ENCODE data around the gene NFATC3. TPM values are rescaled to one million over a fixed set of nuclear protein-coding genes. Genes with fewer than 3 reads are reported as not detected.

The NFATC3 gene
- total RNA-seq, 2 experiments from 2014 or later = 146 to 159 TPM

DNA sequence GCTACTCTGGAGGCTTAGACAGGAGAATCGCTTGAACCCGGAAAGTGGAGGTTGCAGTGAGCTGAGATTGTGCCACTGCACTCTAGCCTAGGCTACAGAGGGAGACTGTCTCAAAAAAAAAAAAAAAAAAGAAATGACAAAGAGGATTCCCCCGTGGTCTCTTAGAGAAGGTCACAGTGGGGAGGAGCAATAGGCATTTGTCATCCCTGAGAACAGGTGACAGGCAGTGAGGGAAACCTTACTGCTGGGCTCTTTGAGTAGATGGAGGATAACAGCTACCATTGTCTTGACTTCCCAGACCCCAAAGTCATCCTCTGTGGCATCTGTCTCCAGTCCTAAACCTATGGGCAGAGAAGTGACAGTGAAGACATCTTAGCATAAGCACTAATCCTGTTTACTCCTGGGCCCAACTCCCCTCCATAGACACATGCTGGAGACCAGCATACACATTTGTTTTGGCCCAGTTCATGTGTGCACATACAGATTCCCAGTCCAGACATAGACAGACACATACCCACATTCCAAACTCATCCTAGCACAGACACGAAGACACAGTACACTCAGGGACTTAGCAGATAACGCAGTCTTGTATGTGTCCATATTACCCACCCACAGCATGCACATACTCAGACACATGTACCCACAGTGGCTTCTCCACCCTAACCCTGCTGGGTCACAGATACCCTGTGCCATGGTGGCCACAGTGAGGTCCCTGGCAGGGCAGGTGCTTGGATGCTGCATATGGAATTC is 148.1 kb downstream of the NFATC3 start:
- Mint-ChIP-seq H3K9me3 (no peaks in the 10 kb centered on the region), H3K36me3 (ENCODE audit: low read depth) (peaks cover 11% of the 10 kb centered on the region), H3K4me3 (no peak overlapping the region), H3K4me1 (peaks cover 36% of the 10 kb centered on the region), H3K27ac (no peak overlapping the region), H3K27me3 (peaks cover 8% of the 10 kb centered on the region)
- DNase-seq = no peak
- ChIA-PET CTCF (interaction anchor here (0.8 to 1.6 kb wide), 2 partner anchors 31 to 96 kb away, joined by 3 read pairs; partner anchors contain the start of gene SLC7A6), POLR2A (no interaction called here)

DNA sequence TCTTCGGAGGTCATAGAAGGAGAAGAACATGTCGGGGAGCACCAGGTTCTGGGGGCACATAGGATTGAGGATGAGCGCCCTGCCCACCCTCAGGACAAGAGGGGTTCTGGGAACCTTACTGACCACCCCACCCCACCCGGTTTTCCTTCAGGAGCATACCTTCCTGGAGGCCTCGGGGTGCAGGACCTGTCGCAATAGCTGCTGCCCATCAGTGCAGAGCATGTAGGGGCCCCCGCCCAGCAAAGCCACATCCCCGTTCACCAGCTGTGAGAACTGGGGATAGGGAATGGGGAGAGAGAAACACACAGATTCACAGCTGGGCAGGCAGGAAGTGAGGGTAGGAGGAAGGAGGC is 148.6 kb downstream of the NFATC3 start:
- Mint-ChIP-seq H3K9me3 (no peaks in the 10 kb centered on the region), H3K36me3 (ENCODE audit: low read depth) (peaks cover 8% of the 10 kb centered on the region), H3K4me3 (no peak overlapping the region), H3K27ac (peak overlapping the region; percentile 54), H3K27me3 (peaks cover 8% of the 10 kb centered on the region), H3K4me1 (peaks cover 35% of the 10 kb centered on the region)
- DNase-seq = no peak
- POLR2A ChIA-PET = interaction anchor here (0.6 kb wide), 1 partner anchor 51 kb away, joined by 3 read pairs; no protein-coding TSS in a partner anchor
- CTCF ChIA-PET = interaction anchor here (0.8 to 1.6 kb wide), 2 partner anchors 30 to 95 kb away, joined by 3 read pairs; partner anchors contain the start of gene SLC7A6

DNA sequence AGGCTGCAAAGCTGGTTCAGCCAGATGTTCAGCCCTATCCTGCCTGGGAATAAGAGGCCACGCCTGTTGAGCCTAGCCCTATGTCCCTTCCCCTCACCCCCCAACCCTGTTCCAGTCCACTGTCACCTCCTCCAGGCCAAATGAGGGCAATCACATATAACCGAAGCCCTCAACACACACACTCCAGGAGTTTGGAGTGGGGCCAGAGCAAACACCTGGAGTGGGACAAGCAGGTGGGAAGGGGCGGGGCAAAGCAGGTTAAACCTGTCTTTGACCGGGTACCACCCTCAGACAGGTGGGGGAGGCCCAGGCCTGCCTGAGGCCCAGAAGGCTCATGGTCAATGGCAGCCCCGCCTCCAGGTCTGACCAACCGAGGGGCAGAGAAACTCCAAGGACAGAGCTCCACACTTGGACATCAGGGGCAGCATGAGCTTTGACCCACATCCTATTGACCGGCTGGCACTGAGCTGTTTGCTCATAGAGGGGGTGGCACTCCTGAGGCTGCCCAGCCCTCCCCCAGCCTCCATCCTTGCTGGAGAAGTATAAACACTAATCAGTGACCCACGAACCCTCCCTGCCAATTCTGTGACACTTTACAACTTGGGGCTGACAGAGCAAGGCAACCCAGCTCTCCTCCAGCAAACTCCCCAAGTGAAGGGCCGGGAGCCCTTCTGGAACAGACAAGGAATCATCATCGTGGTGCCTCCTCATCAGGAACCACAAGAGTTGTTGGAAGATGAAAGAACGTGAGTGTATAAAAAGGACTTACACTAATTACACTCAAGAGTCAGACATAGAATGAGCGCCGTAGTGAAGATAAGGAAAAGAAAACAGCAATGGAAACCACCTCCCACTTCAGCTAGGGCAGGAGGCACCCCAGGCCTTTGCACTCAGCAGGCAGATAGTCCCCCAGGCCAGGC is 149.3 kb downstream of the NFATC3 start:
- no peak overlapping the region for H3K4me3 Mint-ChIP-seq
- POLR2A ChIA-PET = interaction anchor here (0.6 kb wide), 1 partner anchor 50 kb away, joined by 3 read pairs; no protein-coding TSS in a partner anchor

DNA sequence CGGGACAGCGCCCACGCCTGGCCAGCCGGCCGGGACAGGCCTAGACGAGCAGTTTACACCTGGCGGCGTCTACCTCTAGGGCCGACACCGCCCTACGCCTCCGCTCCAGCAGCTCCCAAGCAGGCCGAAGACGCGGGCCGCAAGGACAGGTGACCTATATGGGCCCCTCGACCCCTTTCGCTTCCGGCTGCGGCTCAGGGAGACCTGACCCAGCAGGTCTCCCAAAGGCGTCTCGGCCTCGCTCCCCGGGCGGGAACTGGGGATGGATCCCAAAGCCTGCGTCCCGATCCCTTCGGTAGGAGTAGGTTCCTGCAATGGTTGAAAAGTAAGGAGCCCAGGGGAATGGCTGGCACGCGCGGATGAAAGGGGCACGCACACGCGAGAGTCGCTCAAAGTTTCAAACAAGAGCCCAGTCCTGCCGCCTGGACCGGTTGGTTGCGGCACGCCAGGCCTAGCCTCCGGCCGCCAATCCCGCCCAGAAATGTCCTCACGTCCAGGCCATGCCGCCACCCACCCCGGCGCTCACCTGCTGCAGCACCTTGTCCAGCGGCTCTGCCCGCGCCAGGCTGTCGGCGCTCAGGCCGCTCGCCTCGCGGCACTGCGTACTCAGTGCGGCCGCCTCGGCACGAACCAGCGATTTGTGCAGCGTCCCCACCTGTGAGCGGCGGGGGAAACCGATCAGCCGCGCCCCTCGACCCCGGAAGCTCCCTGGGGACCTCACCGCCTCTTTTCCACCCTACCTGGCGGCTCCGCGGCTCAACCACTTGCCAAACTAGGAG is 150.1 kb downstream of the NFATC3 start:
- no peak overlapping the region for H3K4me3 Mint-ChIP-seq
- ChIA-PET CTCF (no interaction called here), POLR2A (interaction anchor here (0.6 kb wide), 1 partner anchor 70 kb away, joined by 3 read pairs; no protein-coding TSS in a partner anchor)
- H3K36me3 Mint-ChIP-seq (ENCODE audit: low read depth) = no peaks in the 10 kb centered on the region
- no peak overlapping the region for H3K27ac Mint-ChIP-seq
- no peak for DNase-seq
- H3K27me3 Mint-ChIP-seq = peaks cover 8% of the 10 kb centered on the region
- no peaks in the 10 kb centered on the region for H3K9me3 Mint-ChIP-seq
- peaks cover 35% of the 10 kb centered on the region for H3K4me1 Mint-ChIP-seq

More for the DNA sequence above, 149.3 kb downstream of the NFATC3 start:
- Mint-ChIP-seq H3K4me1 (peaks cover 32% of the 10 kb centered on the region), H3K27ac (peak overlapping the region; percentile 60), H3K36me3 (ENCODE audit: low read depth) (peaks cover 2% of the 10 kb centered on the region), H3K9me3 (no peaks in the 10 kb centered on the region), H3K27me3 (peaks cover 8% of the 10 kb centered on the region)
- DNase-seq = no peak
- CTCF ChIA-PET = interaction anchor here (1.6 kb wide), 1 partner anchor 95 kb away, joined by 3 read pairs; no protein-coding TSS in a partner anchor

DNA sequence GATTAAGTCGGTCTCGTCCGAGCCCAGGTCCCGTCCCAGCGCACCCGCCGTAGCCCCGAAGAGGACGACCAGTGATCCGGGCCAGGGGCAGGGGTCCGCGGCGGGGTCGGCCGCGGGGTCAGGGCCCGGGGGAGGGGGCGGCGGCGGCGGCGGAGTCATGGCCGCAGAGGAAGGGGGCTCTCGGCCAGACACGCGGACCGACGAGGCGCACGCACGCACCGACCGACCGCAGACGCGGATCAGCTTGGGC is 150.6 kb downstream of the NFATC3 start, which contains the start of gene ESRP2:
Gene ESRP2, minus strand, starts transcription at position 241 of the 250 bp plus-strand sequence. Its CDS starts 82 bp downstream, at position 159.
- CTCF ChIA-PET = no interaction called here
- Mint-ChIP-seq H3K27ac (peak within 1 kb of the TSS; percentile 72), H3K27me3 (peaks cover 8% of the 10 kb centered on the region), H3K4me1 (peaks cover 35% of the 10 kb centered on the region), H3K4me3 (peak within 1 kb of the TSS; percentile 94), H3K9me3 (no peaks in the 10 kb centered on the region), H3K36me3 (ENCODE audit: low read depth) (no peaks in the 10 kb centered on the region)
- POLR2A ChIA-PET = interaction anchor here (0.6 kb wide), 1 partner anchor 71 kb away, joined by 3 read pairs; no protein-coding TSS in a partner anchor
- no peak for DNase-seq

DNA sequence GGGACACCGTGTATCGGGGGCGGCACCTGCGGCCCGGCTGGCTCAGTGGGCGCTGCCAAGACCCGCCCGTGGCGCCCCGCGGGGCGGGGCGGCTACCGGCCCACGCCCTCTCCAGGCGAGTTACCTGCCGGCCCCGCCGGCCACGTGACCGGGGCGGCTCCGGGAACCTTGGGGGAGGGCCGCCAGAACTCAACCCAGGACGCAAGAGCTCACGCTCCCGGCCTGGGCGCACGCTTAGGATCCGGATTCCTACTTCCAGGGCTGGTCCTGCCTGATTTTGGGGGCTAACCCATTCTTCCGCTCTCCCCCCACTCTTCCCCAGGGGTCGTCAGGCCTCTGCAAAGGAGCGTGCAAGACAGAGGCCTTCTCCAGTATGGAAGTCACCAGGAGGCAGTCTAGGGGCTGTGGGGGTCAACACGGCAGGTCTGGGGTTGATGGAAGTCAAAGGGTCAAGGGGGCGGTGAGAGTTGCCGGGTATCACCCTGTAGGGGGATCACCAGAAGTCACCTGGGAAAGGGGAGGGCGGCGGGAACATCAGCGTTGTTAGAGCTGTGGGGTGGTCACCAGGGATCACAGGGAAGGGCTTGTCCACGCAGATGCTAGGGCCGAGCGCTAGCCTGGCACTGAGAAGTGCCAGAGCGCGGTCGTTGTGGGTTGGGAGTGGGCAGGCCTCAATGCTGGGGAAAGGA is 151.1 kb downstream of the NFATC3 start:
- Mint-ChIP-seq H3K4me3 (peak overlapping the region; percentile 94), H3K27me3 (peaks cover 8% of the 10 kb centered on the region), H3K36me3 (ENCODE audit: low read depth) (no peaks in the 10 kb centered on the region), H3K9me3 (no peaks in the 10 kb centered on the region), H3K27ac (peak overlapping the region; percentile 72), H3K4me1 (peaks cover 35% of the 10 kb centered on the region)
- CTCF ChIA-PET = interaction anchor here (0.9 to 1.5 kb wide), 4 partner anchors 16 to 274 kb away, joined by 3 to 10 read pairs (median 4); no protein-coding TSS in a partner anchor
- DNase-seq = peak; percentile 32
- POLR2A ChIA-PET = interaction anchor here (1.1 kb wide), 1 partner anchor 151 kb away, joined by 3 read pairs; the partner anchor contains the start of gene NFATC3

DNA sequence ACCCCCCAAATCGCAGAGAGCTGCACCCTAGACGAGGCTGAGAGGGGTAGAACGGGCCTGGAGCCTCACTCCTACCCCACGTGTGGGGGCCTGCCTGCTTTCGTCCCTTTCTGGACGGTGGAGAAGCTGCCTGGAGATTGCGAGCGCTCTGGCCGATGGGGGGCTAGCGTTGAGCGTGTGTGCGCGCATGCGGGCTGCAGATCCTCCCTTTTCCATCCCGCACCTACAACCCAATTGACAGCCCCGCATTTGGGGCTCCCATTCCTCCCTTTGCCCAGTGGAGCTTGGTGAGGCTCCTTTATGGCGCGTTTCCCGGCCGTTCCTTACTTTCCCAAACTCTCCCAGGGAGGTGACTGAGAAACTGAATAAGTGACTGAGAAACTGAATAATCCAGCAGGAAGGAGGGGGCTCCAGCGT is 151.7 kb downstream of the NFATC3 start:
- H3K36me3 Mint-ChIP-seq (ENCODE audit: low read depth) = no peaks in the 10 kb centered on the region
- H3K27me3 Mint-ChIP-seq = peaks cover 8% of the 10 kb centered on the region
- no peaks in the 10 kb centered on the region for H3K9me3 Mint-ChIP-seq
- H3K4me1 Mint-ChIP-seq = peaks cover 35% of the 10 kb centered on the region
- peak overlapping the region; percentile 94 for H3K4me3 Mint-ChIP-seq
- POLR2A ChIA-PET = interaction anchor here (1.1 kb wide), 1 partner anchor 152 kb away, joined by 3 read pairs; the partner anchor contains the start of gene NFATC3
- CTCF ChIA-PET = interaction anchor here (0.9 to 1.5 kb wide), 4 partner anchors 15 to 274 kb away, joined by 3 to 10 read pairs (median 4); no protein-coding TSS in a partner anchor
- H3K27ac Mint-ChIP-seq = peak overlapping the region; percentile 67
- DNase-seq = no peak

DNA sequence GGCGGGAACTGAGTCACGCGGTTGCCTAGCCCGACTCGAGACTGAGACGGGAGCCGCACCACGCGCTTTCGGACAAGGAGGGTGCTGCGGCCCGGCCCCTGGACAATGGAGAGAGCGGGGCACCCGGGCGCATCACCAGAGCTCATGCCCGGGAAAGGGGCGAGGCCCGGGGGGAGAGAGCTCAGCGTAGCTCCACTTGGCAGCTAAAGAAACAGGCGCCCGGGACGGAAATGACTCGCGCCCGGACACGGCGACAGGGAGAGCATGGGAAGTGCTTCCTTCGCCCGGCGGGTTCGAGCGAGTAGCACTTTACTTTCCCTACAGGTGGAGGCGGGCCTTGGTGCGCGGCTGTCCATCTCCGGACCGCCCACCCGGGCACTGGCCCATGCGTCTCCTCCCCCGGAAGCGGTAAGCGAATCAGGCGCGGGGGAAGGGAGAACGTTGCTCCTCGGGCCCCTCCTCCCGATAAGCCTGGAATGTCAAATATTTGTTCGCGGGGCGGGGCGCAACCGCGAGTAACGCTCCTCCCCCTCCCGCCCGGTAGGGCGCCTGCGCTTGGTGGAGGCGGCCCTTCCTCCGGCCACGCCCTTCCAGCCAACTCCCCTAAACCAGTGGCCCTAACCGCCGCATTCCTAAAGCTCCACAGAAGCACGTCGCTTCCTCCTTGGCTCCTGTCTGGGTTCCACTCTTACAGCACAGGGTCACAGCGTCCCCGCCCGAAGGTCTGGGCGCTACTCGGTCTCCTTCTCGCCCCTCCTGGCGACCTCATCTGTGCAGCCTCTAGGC is 152.3 kb downstream of the NFATC3 start:
- H3K27ac Mint-ChIP-seq = peak overlapping the region; percentile 92
- peaks cover 35% of the 10 kb centered on the region for H3K4me1 Mint-ChIP-seq
- CTCF ChIA-PET = interaction anchor here (0.6 to 1.5 kb wide), 8 partner anchors 15 to 273 kb away, joined by 3 to 10 read pairs (median 3); partner anchors contain the start of gene SLC7A6
- DNase-seq = peak; percentile 87
- POLR2A ChIA-PET = interaction anchor here (0.5 to 1.1 kb wide), 2 partner anchors 152 to 178 kb away, joined by 3 read pairs; partner anchors contain the start of gene NFATC3
- H3K4me3 Mint-ChIP-seq = peak overlapping the region; percentile 94
- peaks cover 8% of the 10 kb centered on the region for H3K27me3 Mint-ChIP-seq
- H3K9me3 Mint-ChIP-seq = no peaks in the 10 kb centered on the region
- no peaks in the 10 kb centered on the region for H3K36me3 Mint-ChIP-seq (ENCODE audit: low read depth)

DNA sequence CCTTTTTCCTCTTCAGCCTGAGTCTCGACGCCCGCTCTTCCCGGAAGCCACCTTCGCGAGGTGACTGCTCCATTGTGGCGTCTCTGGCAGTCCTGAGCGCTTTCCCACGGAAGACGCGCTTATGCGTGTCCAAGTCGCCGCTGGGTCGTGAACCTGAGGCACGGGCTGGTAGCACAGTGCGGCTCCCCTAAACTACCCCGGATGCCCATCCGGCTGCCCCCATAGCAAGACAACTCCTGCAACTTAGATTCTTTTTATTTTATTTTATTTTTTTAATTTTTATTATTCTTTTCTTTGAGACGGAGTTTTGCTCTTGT is 152.8 kb downstream of the NFATC3 start:
- peaks cover 8% of the 10 kb centered on the region for H3K27me3 Mint-ChIP-seq
- H3K27ac Mint-ChIP-seq = peak overlapping the region; percentile 92
- CTCF ChIA-PET = interaction anchor here (0.6 to 1.5 kb wide), 5 partner anchors 14 to 26 kb away, joined by 3 to 5 read pairs (median 3); partner anchors contain the start of gene SLC7A6
- H3K36me3 Mint-ChIP-seq (ENCODE audit: low read depth) = no peaks in the 10 kb centered on the region
- no peak for DNase-seq
- peak overlapping the region; percentile 94 for H3K4me3 Mint-ChIP-seq
- POLR2A ChIA-PET = interaction anchor here (0.5 kb wide), 1 partner anchor 179 kb away, joined by 3 read pairs; no protein-coding TSS in a partner anchor
- H3K9me3 Mint-ChIP-seq = no peaks in the 10 kb centered on the region
- H3K4me1 Mint-ChIP-seq = peaks cover 35% of the 10 kb centered on the region

DNA sequence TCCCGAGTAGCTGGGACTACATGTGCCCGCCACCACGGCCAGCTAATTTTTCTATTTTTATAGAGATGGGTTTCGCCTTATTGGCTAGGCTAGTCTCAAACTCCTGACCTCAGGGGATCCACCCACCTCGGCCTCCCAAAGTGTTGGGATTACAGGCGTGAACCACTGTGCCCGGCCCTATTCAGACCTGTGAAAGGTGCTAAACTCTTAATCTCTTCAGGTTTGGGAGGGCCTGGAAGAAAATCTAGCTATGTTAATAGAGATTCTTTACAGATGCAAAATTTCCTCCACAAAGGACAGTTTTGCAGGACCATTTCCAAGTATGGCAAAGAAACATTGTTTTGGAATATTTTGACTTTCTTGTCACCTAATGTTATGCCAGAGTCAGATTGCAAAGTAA is 156.9 kb downstream of the NFATC3 start:
- Mint-ChIP-seq H3K9me3 (no peaks in the 10 kb centered on the region), H3K4me1 (peaks cover 37% of the 10 kb centered on the region), H3K4me3 (no peak overlapping the region), H3K27ac (no peak overlapping the region), H3K36me3 (ENCODE audit: low read depth) (no peaks in the 10 kb centered on the region), H3K27me3 (peaks cover 4% of the 10 kb centered on the region)
- POLR2A ChIA-PET = no interaction called here
- DNase-seq = no peak
- CTCF ChIA-PET = interaction anchor here (0.7 to 1.7 kb wide), 5 partner anchors 9 to 154 kb away, joined by 3 to 6 read pairs (median 3); partner anchors contain the start of gene SLC7A6

Data from activated CD4-positive, alpha-beta T cell treated with anti-CD3 and anti-CD28 coated beads, Interleukin-2, amount 10 ng/mL, durations not matched to agents 7 days and 5 days (primary cell).